Sigmoid colon (tissue), 7 donors: ENCODE data around the gene HTATIP2. TPM values are rescaled to one million over a fixed set of nuclear protein-coding genes. Genes with fewer than 3 reads are reported as not detected.

ENCODE experiments used
- DNase-seq: peaks from one replicate; pipeline ENCODE4 v3.0.0-alpha.2; 2019
- H3K27ac ChIP-seq, 4 donors: fragments of 200-600 bp; sonication (generic); one replicate each; pipeline ENCODE4 v1.5.1; 2016 to 2019; ENCODE audit warnings: mild to moderate bottlenecking in 1 of 4
- H3K27me3 ChIP-seq, 3 donors: fragments of 200-600 bp; sonication (generic); one replicate each; pipeline ENCODE4 v1.5.1; 2019; ENCODE audit warnings: mild to moderate bottlenecking in 1 of 3
- H3K36me3 ChIP-seq, 4 donors: fragments of 200-600 bp; sonication (generic); one replicate each; pipeline ENCODE4 v1.5.1; 2016 to 2019
- H3K4me1 ChIP-seq, 4 donors: fragments of 200-600 bp; sonication (generic); one replicate each; pipeline ENCODE4 v1.5.1; 2017 to 2019
- H3K4me3 ChIP-seq, 4 donors: fragments of 200-600 bp; sonication (generic); one replicate each; pipeline ENCODE4 v1.5.1; 2017 to 2019; ENCODE audit warnings: mild to moderate bottlenecking in 2 of 4, moderate library complexity in 1 of 4
- H3K9me3 ChIP-seq, 4 donors: fragments of 200-600 bp in 3 of 4; sonication (generic) in 3 of 4; one replicate each; pipeline versions ENCODE4 v1.5.1 to v1.6.1; 2013 to 2019
- EP300 ChIP-seq, 4 donors: sonication (generic); formaldehyde crosslinking; IDR thresholded peaks; one replicate each; pipeline ENCODE4 v1.6.1; 2017; ENCODE audit warnings: antibody characterized with exemption in 4 of 4
- POLR2A ChIP-seq, 2 donors: fragments of 450-650 bp; IDR thresholded peaks; one replicate each; pipeline ENCODE4 v1.6.1; 2016; ENCODE audit warnings: antibody characterized with exemption in 2 of 2, mild to moderate bottlenecking in 2 of 2, moderate library complexity in 2 of 2
- POLR2AphosphoS5 ChIP-seq, 4 donors: sonication (generic); formaldehyde crosslinking; IDR thresholded peaks; one replicate each; pipeline ENCODE4 v1.6.1; 2017; ENCODE audit warnings: antibody characterized with exemption in 4 of 4
- WGBS, 2 donors: extraction: QIAGEN DNeasy Blood & Tissue Kit; methylation state at CpG; one replicate each; pipeline ENCODE4 v1.1.7; 2013; 5-methylcytosine and 5-hydroxymethylcytosine counted together
- intact Hi-C: fragments of 100-400 bp; cut with DNase I; formaldehyde crosslinking; loops from one replicate; pipeline ENCODE4 v1.15.1; 2023
- polyA plus RNA-seq, 3 donors: library from polyadenylated mRNA; stranded (reverse); fragments of 200-250 nt; gene quantifications; one replicate each; pipeline ENCODE4 v1.2.3, GENCODE V29; 2013
- total RNA-seq, 4 donors: library from RNA; depleted of rRNA; stranded (reverse); fragments of >200 nt; gene quantifications; one replicate each; pipeline ENCODE4 v1.1.0, GENCODE V29; 2016
- TF ChIP-seq, protein P1 (sequence below), 4 experiments: fragments of 450-650 bp in 3 of 4; fragments of 200-600 bp in 1 of 4; IDR thresholded peaks; one replicate each; pipeline ENCODE4 v1.5.1; 2016 to 2019; ENCODE audit warnings: antibody characterized with exemption in 4 of 4, mild to moderate bottlenecking in 3 of 4, moderate library complexity in 2 of 4
- donor health status: healthy with polysubstance abuse.
- donor health status: Bipolar disorder and iron deficiency.
- donor health status: healthy.

The HTATIP2 gene
- total and polyA plus RNA-seq, 7 donors = 12.2 to 318 (median 58.1) TPM

DNA sequence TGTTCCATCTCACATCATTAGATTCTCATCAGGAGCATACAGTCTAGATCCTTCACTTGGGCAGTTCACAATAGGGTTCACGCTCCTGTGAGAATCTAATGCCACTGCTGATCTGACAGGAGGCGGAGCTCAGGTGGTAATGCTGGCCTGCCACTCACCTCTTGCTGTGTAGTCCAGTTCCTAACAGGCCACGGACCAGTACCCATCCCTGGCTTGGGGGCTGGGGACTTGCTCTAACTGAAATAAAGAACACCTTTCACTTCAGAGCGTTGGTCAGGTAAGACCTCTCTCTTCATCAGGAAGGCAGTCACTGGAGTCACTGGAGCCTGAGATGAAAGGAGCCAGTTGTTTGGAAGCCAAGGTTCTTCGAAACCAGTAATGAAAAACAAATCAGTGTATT, 65.7 kb downstream of the HTATIP2 start:
- Histone ChIP-seq H3K9me3 (no peaks in the 10 kb centered on the region), H3K4me1 (no peaks in the 10 kb centered on the region), H3K36me3 (peaks cover 0 to 8% (median 0%) of the 10 kb centered on the region in 4 donors), H3K27ac (no peak overlapping the region), H3K4me3 (no peak overlapping the region), H3K27me3 (no peaks in the 10 kb centered on the region)
- 94 to 95% methylated on average over 5 of the region's 5 CpGs for WGBS, 2 donors
- DNase-seq = no peak
- TF ChIP-seq POLR2AphosphoS5 (IDR thresholded peaks at IDR 0.05) (no peak), EP300 (IDR thresholded peaks at IDR 0.05) (no peak), POLR2A (IDR thresholded peaks at IDR 0.05) (no peak)
- TF ChIP-seq, protein P1, sequence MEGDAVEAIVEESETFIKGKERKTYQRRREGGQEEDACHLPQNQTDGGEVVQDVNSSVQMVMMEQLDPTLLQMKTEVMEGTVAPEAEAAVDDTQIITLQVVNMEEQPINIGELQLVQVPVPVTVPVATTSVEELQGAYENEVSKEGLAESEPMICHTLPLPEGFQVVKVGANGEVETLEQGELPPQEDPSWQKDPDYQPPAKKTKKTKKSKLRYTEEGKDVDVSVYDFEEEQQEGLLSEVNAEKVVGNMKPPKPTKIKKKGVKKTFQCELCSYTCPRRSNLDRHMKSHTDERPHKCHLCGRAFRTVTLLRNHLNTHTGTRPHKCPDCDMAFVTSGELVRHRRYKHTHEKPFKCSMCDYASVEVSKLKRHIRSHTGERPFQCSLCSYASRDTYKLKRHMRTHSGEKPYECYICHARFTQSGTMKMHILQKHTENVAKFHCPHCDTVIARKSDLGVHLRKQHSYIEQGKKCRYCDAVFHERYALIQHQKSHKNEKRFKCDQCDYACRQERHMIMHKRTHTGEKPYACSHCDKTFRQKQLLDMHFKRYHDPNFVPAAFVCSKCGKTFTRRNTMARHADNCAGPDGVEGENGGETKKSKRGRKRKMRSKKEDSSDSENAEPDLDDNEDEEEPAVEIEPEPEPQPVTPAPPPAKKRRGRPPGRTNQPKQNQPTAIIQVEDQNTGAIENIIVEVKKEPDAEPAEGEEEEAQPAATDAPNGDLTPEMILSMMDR (IDR thresholded peaks at IDR 0.05) = no peak
- intact Hi-C loops = no loop called here

Other genes starting within 250 kb of the HTATIP2 start
- gene DBX1, start 203.2 kb upstream of the HTATIP2 start, total RNA-seq = not detected
- not detected for gene DBX1, start 203.2 kb upstream of the HTATIP2 start, polyA plus RNA-seq
- gene PRMT3, start 24.0 kb downstream of the HTATIP2 start, total RNA-seq = 10 to 100 TPM; 15.3 to 18.4 (median 17.6) TPM
- 1 to 10 TPM; 4.9 to 8.5 (median 6.6) TPM for gene PRMT3, start 24.0 kb downstream of the HTATIP2 start, polyA plus RNA-seq
- gene SLC6A5, start 235.9 kb downstream of the HTATIP2 start, total RNA-seq = not detected
- gene SLC6A5, start 235.9 kb downstream of the HTATIP2 start, polyA plus RNA-seq = under 1 TPM in 1 of 3 donors, not detected in 2; under 0.01 TPM